GM19455 (cell line): Measurements from ENCODE around the gene NUDT13.

Source experiments
- ATAC-seq: cut with Tn5 transposase; IDR thresholded peaks from one replicate; pipeline ENCODE4 v1.9.1; 2021; ENCODE audit not compliant: unreplicated experiment

Gene NUDT13

GRCh38 chr10:73110345-73110849, at the start of gene NUDT13:
Gene NUDT13, plus strand, starts transcription at chr10:73110455. Its CDS starts 3,911 bp downstream, at chr10:73114366.
- ATAC-seq: peak; percentile 75

DNA sequence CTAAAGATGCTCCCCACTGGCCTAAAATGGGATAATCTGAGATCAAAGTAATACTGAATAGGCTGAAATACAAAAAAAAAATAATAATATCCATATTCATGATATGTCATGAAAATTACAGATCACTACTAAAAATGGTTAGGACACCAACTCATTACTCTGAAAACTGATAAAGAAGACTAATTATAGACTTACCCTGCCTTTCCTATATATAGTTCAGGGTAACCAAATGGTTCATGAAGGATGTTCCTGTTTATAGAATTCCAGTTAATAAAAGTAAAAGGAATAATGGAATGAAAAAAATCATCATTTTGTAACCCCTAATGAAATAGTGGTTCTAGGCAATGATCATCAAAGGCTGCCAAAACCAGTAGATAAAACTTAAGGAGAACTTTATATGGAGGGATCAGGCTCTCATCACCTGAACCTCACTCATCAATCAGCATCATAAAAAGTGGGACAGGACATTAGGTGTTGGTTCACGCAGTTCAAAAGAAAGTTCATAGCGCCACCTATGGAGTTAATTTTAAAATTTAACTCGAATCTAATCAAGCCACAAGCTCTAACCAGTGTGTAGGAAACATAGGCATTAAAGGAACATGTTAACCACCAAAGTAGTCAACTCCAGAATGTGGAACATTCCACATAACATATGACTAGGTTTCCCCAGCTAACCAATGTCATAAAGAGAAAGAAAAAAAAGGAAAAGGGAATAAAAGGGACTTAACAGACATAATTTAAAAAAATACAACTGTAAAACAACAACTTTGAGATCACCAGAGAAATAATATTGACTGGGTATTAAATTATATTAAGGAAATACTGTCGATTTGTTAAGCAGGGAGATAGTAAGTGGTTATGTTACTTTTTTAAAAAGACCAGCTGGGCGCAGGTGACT, 49.3 kb upstream of the NUDT13 start:
- ATAC-seq: no peak

DNA sequence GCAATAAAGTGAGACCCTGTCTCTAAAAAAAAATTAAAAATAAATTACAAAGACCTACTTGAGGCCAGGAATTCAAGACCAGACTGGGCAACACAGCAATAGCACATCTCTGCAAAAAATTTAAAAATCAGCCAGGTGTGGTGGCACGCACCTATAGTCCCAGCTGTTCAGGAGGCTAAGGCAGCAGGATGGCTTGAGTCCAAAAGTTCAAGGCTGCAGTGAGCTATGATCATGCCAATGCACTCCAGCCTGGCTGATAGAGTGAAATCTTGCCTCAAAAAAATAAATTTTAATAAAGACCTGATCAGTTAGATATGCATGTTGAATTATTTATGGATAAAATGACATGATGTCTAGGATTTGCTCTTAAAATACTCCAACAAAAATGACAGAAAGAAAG, 48.5 kb upstream of the NUDT13 start:
- ATAC-seq: no peak

DNA sequence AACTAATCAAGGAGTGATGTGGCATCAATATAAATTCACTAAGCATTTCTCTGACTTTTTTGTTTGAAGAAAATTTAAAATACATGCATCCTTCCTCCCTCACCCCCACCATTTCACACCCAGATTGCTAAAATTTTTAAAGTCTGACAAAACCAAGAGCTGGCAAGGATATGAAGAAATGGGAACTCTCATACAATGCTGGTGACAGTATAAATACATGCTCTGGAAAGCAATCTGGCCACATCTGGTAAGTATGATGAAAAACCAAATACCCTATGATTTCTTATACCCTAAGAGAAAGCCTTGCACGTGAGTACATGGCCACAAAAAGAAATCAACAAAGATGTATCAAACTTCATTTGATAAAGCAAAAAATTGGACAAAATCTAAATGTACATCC, 44.8 kb upstream of the NUDT13 start:
- ATAC-seq: no peak

- no peak for ATAC-seq
Measured at GRCh38 chr10:73073627-73074026, 36.6 kb upstream of the NUDT13 start.

DNA sequence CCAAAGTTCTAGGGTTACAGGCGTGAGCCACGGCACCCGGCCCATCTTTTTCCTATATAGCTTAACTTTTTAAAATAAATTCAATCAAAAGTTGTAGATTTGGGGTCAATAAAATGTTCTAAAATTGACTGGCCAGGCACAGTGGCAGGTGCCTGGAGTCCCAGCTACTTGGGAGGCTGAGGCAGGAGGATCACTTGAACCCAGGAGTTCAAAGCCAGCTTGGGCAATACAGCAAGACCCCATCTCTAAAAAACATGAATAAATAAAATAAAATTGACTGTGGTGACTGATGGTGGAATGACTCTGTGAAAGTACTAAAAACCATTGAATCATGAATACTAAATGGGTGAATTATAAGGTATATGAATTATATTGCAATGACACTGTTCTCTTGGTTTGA, 34.4 kb upstream of the NUDT13 start:
- ATAC-seq: no peak

GRCh38 chr10:73076360-73077183, 33.7 kb upstream of the NUDT13 start:
- no peak for ATAC-seq

- no peak for ATAC-seq
Measured at GRCh38 chr10:73079779-73080541, 30.3 kb upstream of the NUDT13 start.

GRCh38 chr10:73083221-73083620, 27.0 kb upstream of the NUDT13 start:
- no peak for ATAC-seq

GRCh38 chr10:73084209-73084608, 26.0 kb upstream of the NUDT13 start:
- ATAC-seq: no peak

DNA sequence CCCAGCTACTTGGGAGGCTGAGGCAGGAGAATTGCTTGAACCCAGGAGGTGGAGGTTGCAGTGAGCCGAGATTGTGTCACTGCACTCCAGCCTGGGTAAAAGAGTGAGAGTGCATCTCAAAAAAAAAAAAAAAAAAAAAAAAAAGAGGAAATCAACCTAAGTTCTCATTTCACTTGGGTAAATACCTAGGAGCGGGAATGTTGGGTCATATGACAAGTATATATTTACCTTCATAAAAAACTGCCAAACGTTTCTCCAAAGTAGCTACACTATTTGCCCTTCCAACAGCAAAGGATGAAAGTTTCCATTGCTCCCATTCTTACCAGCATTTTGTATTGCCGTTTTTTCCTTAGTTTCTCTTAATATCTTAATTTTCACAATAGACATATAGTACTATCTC, 23.4 kb upstream of the NUDT13 start:
- no peak for ATAC-seq

GRCh38 chr10:73088304-73088703, 22.0 kb upstream of the NUDT13 start:
- no peak for ATAC-seq

DNA sequence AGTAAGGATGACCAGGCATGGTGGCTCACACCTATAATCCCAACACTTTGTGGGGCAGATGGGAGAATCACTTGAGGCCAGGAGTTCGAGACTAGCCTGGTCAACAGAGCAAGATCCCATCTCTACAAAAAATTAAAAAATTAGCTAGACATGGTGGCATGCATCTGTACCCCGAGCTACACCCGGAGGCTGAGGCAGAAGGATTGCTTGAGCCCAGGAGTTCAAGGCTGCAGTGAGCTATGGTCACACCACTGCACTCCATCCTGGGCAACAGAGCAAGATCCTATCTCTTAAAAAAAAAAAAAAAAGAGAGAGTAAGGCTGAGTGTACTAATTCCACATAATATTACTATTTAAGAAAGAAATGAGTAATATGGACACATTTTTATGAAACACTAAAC, 17.4 kb upstream of the NUDT13 start:
- ATAC-seq: no peak

DNA sequence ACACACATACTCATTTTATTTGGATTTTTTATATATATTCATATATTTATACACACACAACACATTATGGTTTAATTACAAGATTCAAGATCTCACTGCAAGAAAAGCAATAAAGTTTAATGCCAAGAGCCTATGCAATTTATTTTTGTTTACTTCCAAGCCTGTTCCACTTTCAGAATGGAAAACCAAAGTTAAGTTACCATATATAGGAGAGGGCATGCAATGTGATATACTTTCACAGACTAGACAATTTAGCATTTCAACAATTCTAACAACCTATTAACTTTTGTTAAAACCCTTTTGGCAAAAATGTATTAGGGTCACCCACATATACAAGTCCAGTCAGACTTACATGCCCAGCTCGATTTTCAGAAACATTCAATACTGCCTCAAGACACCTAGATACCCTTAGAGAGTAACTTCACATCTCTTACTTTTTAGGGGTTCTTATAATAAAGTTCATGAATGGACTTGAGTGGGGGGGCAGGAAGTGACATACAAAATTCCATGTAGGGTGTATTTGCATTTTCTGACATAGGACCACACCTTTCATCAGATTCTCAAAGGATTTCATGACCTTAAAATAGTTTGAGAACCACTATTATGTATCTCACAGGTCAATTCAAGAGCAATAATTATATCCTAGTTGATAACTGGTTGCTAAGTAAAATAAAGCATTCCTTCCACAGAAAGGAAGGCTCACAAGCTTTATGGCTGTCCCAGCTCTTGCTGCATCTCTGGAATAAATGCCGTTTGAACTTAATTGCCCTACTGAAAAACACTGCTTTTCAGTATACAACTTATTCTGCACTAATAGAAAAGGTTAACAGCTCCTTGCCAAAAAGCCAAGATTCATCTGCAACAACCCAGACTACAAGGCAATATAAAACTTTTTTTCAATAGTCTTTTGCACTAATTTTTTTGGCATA, 16.1 kb upstream of the NUDT13 start:
- ATAC-seq: no peak

DNA sequence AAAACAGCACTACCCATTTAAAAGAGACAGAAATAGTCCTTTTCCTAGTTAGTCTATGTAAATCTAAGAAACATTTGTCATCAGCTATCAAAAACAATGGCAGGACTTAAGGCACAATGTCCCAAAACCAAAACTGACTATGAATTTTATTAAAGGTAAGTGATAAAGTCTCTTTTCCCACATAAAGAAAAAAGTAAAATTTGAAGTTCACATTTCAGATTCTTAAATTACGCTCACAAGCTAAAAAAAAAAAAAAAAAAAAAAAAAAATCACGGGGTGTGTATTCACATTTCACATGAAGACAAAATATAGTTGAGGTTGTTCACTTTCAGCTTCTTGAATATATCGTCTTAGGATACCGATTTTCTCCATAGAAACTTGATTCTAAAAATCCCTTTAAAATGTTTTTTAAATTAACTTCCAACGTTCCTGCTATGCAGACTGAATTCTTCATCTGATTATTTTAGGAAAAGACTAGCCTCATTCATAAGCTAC, 15.2 kb upstream of the NUDT13 start:
- no peak for ATAC-seq

DNA sequence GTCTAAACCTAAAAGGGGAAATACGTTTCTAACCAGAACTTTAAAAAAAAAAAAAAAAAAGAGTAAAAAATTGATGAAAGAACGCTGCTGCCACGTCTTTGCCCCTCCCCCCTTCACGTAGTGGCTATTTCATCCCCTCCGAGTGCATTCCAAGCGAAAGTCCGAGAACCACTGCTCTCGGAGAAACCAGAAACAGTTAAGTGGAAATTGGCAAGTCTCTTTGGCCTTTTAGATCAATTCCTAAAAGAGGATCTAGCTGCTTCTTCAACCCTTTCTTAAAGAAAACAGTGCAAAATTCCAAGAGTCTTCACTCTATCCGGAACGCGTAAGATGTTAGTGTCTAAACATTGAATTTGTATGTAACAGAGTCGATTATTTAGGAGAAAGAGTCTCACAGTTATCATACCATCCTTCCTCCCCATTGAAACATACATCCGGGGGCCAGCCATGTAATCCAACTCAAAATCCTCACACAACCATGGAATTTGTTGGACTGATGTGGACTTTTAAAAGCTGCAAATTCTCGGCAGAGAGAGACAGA, 14.7 kb upstream of the NUDT13 start:
- no peak for ATAC-seq

- ATAC-seq: no peak
Measured at GRCh38 chr10:73096041-73096448, 14.2 kb upstream of the NUDT13 start.

DNA sequence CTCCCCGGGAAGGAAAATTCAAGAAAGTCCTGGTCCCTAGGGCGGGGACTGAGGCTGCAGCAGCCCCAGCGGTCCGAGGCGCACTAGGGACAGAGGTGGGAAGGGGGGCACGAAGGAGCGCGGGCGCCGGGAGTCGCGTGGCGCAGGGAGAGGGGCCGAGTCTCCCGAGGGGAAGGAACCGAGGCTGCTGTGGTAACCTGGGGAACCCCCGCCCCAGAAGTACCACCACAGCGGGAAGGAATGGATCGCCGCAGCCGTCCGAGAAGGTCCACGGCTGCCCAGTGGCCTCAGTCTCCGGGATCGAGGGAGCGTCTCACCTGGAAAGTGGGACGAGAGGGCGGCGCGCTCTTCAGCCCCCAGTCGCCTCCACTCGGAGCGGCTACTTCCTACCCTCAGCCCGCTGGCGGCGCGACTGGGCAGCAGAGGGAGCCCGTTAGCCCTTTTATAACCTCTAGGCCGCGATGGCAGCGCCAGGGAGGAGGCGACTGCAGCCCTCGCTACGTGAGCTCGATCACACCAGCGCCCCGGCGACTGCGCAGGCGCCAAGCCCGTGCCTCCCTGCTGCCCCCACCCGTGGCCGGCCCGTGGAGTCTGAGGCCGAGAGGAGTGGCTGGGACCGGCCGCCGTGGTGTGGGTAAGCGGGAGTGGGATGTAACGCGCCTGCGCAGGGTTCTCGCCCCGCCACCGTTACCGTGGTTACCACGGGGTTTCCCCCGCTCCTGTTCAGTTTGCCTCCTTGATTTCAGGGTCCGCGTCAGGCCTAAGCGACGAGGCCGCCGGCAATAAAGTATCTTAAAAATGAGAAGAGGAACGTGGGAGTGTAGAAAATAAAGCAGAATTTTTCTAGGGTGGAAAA, 13.6 kb upstream of the NUDT13 start, which contains the start of gene P4HA1:
Gene P4HA1 (minus strand): TSS at position 418 of the 856 bp plus-strand sequence. CDS start 21,983 bp downstream, outside the sequence.
- peak; percentile 77 for ATAC-seq
